Activated naive CD4-positive, alpha-beta T cell treated with anti-CD3 and anti-CD28 coated beads, Interleukin-2, amount 50 U/mL, for 24 hours (primary cell): ENCODE data around the gene NMNAT3.
"Not testable (repeated sequence)": the region's sequence is repeated elsewhere in the genome, so short reads cannot be mapped to it uniquely, and the experiment has no call there.

Experiments
- H3K27ac Mint-ChIP-seq: one replicate; pipeline ENCODE4 v1.8.0; 2021; ENCODE audit warnings: mild to moderate bottlenecking, mixed read lengths
- H3K27me3 Mint-ChIP-seq: one replicate; pipeline ENCODE4 v1.8.0; 2021; ENCODE audit warnings: mixed read lengths
- H3K36me3 Mint-ChIP-seq: one replicate; pipeline ENCODE4 v1.8.0; 2021; ENCODE audit warnings: mixed read lengths
- H3K4me1 Mint-ChIP-seq: one replicate; pipeline ENCODE4 v1.8.0; 2021; ENCODE audit warnings: mixed read lengths
- H3K4me3 Mint-ChIP-seq: one replicate; pipeline ENCODE4 v1.8.0; 2021; ENCODE audit warnings: mild to moderate bottlenecking, mixed read lengths
- H3K9me3 Mint-ChIP-seq: one replicate; pipeline ENCODE4 v1.8.0; 2021; ENCODE audit warnings: mixed read lengths

Gene NMNAT3

DNA sequence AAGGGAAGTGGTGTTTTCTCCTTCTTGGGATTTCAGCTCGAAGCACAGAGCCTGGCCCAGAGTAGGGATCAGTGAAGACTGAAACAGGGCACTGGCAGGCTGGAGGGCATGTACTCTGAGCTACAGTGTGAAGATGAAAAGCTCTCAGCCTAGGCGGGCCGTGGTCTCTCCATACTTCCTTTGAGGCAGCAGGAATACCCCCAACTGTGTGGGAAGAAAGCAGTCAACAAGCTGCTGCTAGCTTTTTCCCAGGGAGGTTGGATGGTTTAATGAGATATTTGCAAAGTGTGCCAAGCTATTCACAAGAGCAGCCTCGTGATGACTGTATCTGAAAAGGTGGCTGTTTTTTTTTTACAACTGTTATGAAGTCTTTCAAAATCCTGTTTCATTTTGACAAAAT, 47.2 kb downstream of the NMNAT3 start:
- H3K4me1 Mint-ChIP-seq, result no peaks in the 10 kb centered on the region
- no peak overlapping the region for H3K4me3 Mint-ChIP-seq
- no peaks in the 10 kb centered on the region for H3K9me3 Mint-ChIP-seq
- no peaks in the 10 kb centered on the region for H3K27me3 Mint-ChIP-seq
- peaks cover 10% of the 10 kb centered on the region for H3K36me3 Mint-ChIP-seq
- H3K27ac Mint-ChIP-seq, result no peak overlapping the region

- no peaks in the 10 kb centered on the region for H3K4me1 Mint-ChIP-seq
- H3K27ac Mint-ChIP-seq, result no peak overlapping the region
- peaks cover 6% of the 10 kb centered on the region for H3K36me3 Mint-ChIP-seq
- no peaks in the 10 kb centered on the region for H3K9me3 Mint-ChIP-seq
- no peaks in the 10 kb centered on the region for H3K27me3 Mint-ChIP-seq
- H3K4me3 Mint-ChIP-seq, result no peak overlapping the region
Observed at GRCh38 chr3:139629033-139629432, 48.7 kb downstream of the NMNAT3 start.

- Mint-ChIP-seq H3K27ac (no peak overlapping the region), H3K36me3 (peaks cover under 1% of the 10 kb centered on the region), H3K27me3 (no peaks in the 10 kb centered on the region), H3K4me3 (no peak overlapping the region), H3K4me1 (no peaks in the 10 kb centered on the region), H3K9me3 (no peaks in the 10 kb centered on the region)
Observed at GRCh38 chr3:139627759-139628158, 50.0 kb downstream of the NMNAT3 start.

- peaks cover 4% of the 10 kb centered on the region for H3K36me3 Mint-ChIP-seq
Observed at GRCh38 chr3:139620438-139620837, 57.3 kb downstream of the NMNAT3 start.

DNA sequence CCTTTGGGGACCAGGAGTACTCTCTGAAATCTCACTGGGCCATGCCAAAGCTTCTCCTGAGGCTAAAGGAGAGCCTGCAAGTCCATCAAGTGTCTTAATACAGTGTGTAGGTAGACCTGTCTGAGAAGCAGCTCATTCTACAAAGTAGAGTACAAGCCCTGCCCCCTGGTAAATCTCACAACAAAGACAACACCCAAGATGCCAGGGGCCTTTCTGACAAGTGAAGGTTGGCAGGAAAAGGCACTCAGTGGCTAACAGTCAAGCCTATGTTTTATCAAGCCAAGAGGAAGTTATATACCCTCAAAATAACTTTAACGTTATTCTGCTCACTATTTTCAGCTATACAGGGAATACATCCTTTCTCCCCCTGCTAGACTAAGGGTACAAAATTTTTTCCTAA, 58.3 kb downstream of the NMNAT3 start:
- peaks cover 6% of the 10 kb centered on the region for H3K9me3 Mint-ChIP-seq
- H3K27me3 Mint-ChIP-seq, result no peaks in the 10 kb centered on the region
- peaks cover 4% of the 10 kb centered on the region for H3K36me3 Mint-ChIP-seq
- no peak overlapping the region for H3K27ac Mint-ChIP-seq
- no peak overlapping the region for H3K4me3 Mint-ChIP-seq
- H3K4me1 Mint-ChIP-seq, result no peaks in the 10 kb centered on the region

More at GRCh38 chr3:139620438-139620837, 57.3 kb downstream of the NMNAT3 start:
- Mint-ChIP-seq H3K9me3 (peaks cover 6% of the 10 kb centered on the region), H3K27ac (no peak overlapping the region), H3K27me3 (no peaks in the 10 kb centered on the region), H3K4me1 (no peaks in the 10 kb centered on the region), H3K4me3 (no peak overlapping the region)

GRCh38 chr3:139617672-139618268, 60.0 kb downstream of the NMNAT3 start:
- H3K4me3 Mint-ChIP-seq, result no peak overlapping the region
- H3K27me3 Mint-ChIP-seq, result no peaks in the 10 kb centered on the region
- peaks cover 6% of the 10 kb centered on the region for H3K9me3 Mint-ChIP-seq
- H3K4me1 Mint-ChIP-seq, result no peaks in the 10 kb centered on the region
- no peak overlapping the region for H3K27ac Mint-ChIP-seq
- peaks cover 4% of the 10 kb centered on the region for H3K36me3 Mint-ChIP-seq

DNA sequence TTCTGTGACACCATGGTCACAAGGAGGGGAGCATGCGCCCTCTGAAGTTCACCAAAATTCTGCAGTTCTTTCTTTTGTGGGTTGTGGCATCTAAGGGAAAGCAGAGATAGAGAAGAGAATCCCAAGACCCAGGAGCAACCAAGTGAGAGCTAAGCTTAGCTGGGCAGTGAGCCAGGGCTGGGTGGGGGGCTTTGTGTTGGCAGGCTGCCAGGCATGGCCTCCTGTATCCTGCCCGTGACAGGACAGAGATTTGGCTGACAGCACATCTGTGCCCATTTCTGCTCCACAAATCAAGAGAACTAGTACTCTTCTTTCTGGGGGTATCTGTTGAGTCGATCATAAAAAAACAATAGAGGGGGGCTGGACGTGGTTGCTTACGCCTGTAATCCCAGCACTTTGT, 66.2 kb downstream of the NMNAT3 start:
- H3K27me3 Mint-ChIP-seq, result no peaks in the 10 kb centered on the region
- H3K27ac Mint-ChIP-seq, result no peak overlapping the region
- peaks cover 2% of the 10 kb centered on the region for H3K36me3 Mint-ChIP-seq
- H3K4me3 Mint-ChIP-seq, result no peak overlapping the region
- H3K4me1 Mint-ChIP-seq, result no peaks in the 10 kb centered on the region
- no peaks in the 10 kb centered on the region for H3K9me3 Mint-ChIP-seq

DNA sequence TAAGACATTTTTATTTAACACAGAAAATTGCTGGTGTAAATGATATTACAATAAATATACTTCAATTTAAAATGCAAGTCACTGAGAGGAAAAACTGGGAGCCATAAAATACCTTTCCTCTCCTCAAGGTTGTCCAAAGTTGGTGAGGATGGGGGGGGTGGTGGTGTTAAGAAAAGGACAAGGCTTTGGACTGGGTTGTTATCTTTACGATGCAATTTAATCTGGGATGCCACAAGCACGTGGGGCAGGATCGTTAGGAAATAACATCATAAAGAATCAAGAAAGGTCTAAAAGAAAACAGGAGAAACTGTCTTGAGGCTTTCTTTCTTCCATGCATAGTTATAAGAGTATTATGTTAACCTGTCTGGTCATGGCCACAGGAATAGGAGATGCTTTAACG, 66.9 kb downstream of the NMNAT3 start:
- Mint-ChIP-seq H3K27ac (no peak overlapping the region), H3K9me3 (no peaks in the 10 kb centered on the region), H3K4me1 (no peaks in the 10 kb centered on the region), H3K27me3 (no peaks in the 10 kb centered on the region), H3K4me3 (no peak overlapping the region), H3K36me3 (peaks cover 2% of the 10 kb centered on the region)

GRCh38 chr3:139608924-139609323, 68.8 kb downstream of the NMNAT3 start:
- no peaks in the 10 kb centered on the region for H3K9me3 Mint-ChIP-seq
- H3K36me3 Mint-ChIP-seq, result peaks cover 2% of the 10 kb centered on the region
- H3K4me3 Mint-ChIP-seq, result no peak overlapping the region
- H3K27me3 Mint-ChIP-seq, result no peaks in the 10 kb centered on the region
- H3K27ac Mint-ChIP-seq, result no peak overlapping the region
- no peaks in the 10 kb centered on the region for H3K4me1 Mint-ChIP-seq

GRCh38 chr3:139608108-139608380, 69.7 kb downstream of the NMNAT3 start:
- Mint-ChIP-seq H3K36me3 (peaks cover 2% of the 10 kb centered on the region), H3K9me3 (no peaks in the 10 kb centered on the region), H3K4me3 (no peak overlapping the region), H3K4me1 (no peaks in the 10 kb centered on the region), H3K27me3 (no peaks in the 10 kb centered on the region), H3K27ac (no peak overlapping the region)

GRCh38 chr3:139607257-139608107, 70.3 kb downstream of the NMNAT3 start:
- no peaks in the 10 kb centered on the region for H3K27me3 Mint-ChIP-seq
- no peak overlapping the region for H3K4me3 Mint-ChIP-seq
- no peaks in the 10 kb centered on the region for H3K9me3 Mint-ChIP-seq
- peaks cover 2% of the 10 kb centered on the region for H3K36me3 Mint-ChIP-seq
- no peaks in the 10 kb centered on the region for H3K4me1 Mint-ChIP-seq
- no peak overlapping the region for H3K27ac Mint-ChIP-seq

DNA sequence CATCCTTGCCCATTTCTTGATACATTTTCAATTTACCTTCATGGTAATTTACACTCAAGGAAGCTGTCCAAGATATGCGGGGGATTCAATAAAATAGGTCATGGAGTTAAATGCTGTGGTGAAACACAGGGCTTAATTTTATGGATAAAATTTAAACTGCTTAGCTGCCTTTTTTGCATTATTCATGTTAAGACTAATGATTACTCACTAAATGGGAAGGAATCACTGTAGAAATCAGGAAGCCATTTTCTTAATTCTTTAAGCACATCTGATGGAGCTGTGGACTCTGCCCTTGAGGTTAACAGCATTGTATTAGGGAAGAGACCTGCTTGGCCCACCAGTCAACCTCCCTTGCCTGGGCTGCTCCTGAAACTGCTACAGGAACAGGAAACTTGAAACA, 75.8 kb downstream of the NMNAT3 start:
- Mint-ChIP-seq H3K4me3 (no peak overlapping the region), H3K4me1 (no peaks in the 10 kb centered on the region), H3K9me3 (no peaks in the 10 kb centered on the region), H3K27ac (no peak overlapping the region), H3K27me3 (no peaks in the 10 kb centered on the region), H3K36me3 (peaks cover 3% of the 10 kb centered on the region)

GRCh38 chr3:139601191-139601961, 76.4 kb downstream of the NMNAT3 start:
- no peaks in the 10 kb centered on the region for H3K4me1 Mint-ChIP-seq

DNA sequence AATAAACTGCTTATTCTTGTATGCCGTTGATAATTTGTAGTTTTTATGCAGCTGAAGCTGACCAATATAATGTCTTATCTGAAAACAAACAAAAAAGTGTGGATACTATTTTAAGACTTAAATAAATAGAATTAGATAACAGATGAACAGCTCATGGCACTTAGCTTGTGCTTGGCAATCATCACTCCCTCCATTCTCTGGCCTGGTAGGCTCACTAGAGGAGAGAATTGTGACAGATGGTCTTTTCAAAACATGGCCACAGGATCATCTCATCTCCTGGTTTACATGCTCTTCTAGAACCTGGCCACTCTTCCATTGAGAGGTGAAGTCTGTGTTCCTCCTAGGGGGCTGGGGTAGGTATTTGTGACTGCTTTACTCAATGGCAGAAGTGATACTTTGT, 79.8 kb downstream of the NMNAT3 start:
- H3K4me3 Mint-ChIP-seq, result no peak overlapping the region
- no peaks in the 10 kb centered on the region for H3K4me1 Mint-ChIP-seq
- peaks cover 7% of the 10 kb centered on the region for H3K36me3 Mint-ChIP-seq
- H3K27ac Mint-ChIP-seq, result no peak overlapping the region
- no peaks in the 10 kb centered on the region for H3K9me3 Mint-ChIP-seq
- no peaks in the 10 kb centered on the region for H3K27me3 Mint-ChIP-seq

More at GRCh38 chr3:139601191-139601961, 76.4 kb downstream of the NMNAT3 start:
- peaks cover 3% of the 10 kb centered on the region for H3K36me3 Mint-ChIP-seq
- H3K4me3 Mint-ChIP-seq, result no peak overlapping the region
- no peaks in the 10 kb centered on the region for H3K27me3 Mint-ChIP-seq
- no peak overlapping the region for H3K27ac Mint-ChIP-seq
- H3K9me3 Mint-ChIP-seq, result no peaks in the 10 kb centered on the region

GRCh38 chr3:139591186-139591585, 86.6 kb downstream of the NMNAT3 start:
- not testable (repeated sequence) for H3K36me3 Mint-ChIP-seq, H3K4me3 Mint-ChIP-seq, H3K27ac Mint-ChIP-seq, H3K27me3 Mint-ChIP-seq, H3K9me3 Mint-ChIP-seq, H3K4me1 Mint-ChIP-seq

- H3K4me1 Mint-ChIP-seq, result no peaks in the 10 kb centered on the region
- no peaks in the 10 kb centered on the region for H3K27me3 Mint-ChIP-seq
- no peaks in the 10 kb centered on the region for H3K9me3 Mint-ChIP-seq
- H3K36me3 Mint-ChIP-seq, result peaks cover 1% of the 10 kb centered on the region
- no peak overlapping the region for H3K27ac Mint-ChIP-seq
- H3K4me3 Mint-ChIP-seq, result no peak overlapping the region
Observed at GRCh38 chr3:139588450-139588849, 89.3 kb downstream of the NMNAT3 start.
